Jurkat, Clone E6-1 (cell line): ENCODE measurements around the gene COX7B2.

Experiments
- DNase-seq: peaks from one replicate; pipeline ENCODE4 v3.0.0-alpha.2; 2011; ENCODE audit warnings: low read depth, low spot score
- H3K4me3 ChIP-seq: 2 replicates; pipeline ENCODE4 v1.5.1; 2011; ENCODE audit warnings: mild to moderate bottlenecking, low read length, control low read depth, moderate library complexity

The COX7B2 gene

DNA sequence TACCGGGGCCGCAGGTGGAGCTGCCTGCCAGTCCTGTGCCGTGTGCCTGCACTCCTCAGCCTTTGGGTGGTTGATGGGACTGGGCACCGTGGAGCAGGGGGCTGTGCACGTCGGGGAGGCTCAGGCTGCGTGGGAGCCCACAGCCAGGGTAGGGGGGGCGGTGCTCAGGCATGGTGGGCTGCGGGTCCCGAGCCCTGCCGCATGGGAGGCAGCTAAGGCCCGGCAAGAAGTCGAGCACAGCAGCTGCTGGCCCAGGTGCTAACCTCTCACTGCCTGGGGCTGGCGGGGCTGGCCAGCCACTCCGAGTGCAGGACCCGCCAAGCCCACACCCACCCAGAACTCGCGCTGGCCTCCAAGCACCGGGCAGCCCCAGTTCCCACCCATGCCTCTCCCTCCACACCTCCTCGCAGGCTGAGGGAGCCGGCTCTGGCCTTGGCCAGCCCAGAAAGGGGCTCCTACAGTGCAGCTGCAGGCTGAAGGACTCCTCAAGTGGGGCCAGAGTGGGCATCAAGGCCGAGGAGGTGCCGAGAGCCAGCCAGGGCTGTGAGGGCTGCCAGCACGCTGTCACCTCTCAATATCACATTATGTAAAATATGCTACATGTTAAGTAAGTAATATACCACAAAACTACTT is 104.1 kb downstream of the COX7B2 start:
- no peak overlapping the region for H3K4me3 ChIP-seq
- no peak for DNase-seq

DNA sequence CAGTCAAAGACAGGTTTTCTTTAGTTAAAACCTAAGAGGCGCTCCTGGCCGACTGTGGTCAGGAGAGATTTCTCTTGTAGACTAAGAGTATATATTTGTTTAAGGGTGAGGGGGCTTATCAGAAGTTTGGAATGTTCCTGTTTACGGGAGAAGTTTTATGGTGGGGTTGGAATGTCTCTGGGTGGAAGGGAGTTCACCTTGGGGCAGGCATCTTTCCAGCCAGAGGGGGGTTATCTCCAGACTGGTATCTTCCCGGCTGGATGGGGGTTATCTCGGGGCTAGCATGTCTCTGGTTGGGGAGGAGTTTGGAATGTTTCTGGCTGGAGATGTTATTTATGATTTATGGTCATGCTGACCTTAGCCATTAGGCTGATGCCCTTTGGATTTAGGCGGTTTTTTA is 116.0 kb downstream of the COX7B2 start:
- H3K4me3 ChIP-seq, result no peak overlapping the region
- DNase-seq, result no peak

GRCh38 chr4:46781434-46782092 is 127.5 kb downstream of the COX7B2 start:
- no peak for DNase-seq

DNA sequence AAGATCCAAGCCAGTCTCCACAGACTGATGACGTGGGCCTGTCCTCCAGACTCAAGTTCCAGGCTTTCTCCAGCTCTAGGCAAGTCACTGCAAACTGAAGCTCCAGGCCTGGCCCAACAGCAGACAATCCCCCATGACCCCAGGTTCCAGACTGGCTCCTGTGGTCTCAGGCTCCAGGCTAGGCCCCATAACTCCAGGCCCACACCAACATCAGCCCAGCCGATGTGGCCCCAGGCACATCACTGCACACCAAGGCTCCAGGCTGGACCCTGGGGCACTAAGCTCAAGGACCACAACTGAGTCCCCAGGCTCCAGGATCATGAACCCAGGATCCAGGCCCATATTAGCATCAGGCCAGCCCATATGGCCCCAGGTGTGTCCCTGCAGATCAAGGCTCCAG is 143.6 kb downstream of the COX7B2 start:
- no peak overlapping the region for H3K4me3 ChIP-seq
- DNase-seq, result no peak

More at GRCh38 chr4:46781434-46782092, 127.5 kb downstream of the COX7B2 start:
- no peak overlapping the region for H3K4me3 ChIP-seq

GRCh38 chr4:46730075-46730474 is 179.0 kb downstream of the COX7B2 start:
- no peak for DNase-seq
- no peak overlapping the region for H3K4me3 ChIP-seq

GRCh38 chr4:46720055-46720454 is 189.0 kb downstream of the COX7B2 start:
- no peak for DNase-seq
- H3K4me3 ChIP-seq, result no peak overlapping the region

DNA sequence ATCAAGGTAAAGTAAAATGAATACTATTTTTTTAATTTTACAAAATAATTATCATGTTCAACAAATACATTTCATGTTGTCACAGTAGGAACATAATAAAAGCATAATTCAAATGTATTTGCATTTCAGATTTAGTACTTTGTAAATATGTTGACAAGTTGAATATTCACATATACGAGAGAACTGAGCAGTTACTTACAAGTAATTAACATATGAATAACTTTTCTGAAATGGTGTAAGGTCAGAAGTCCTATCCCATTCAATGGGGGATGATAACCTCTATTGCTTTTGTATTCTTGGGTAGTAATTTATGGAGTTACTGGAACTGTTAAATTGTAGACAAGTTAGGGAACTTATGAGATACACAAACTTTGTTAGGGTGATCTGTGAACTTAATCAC is 191.1 kb downstream of the COX7B2 start:
- H3K4me3 ChIP-seq, result no peak overlapping the region
- DNase-seq, result no peak

- DNase-seq, result no peak
Observed at GRCh38 chr4:46715468-46715867, 193.6 kb downstream of the COX7B2 start.

GRCh38 chr4:46698891-46699290 is 210.2 kb downstream of the COX7B2 start:
- H3K4me3 ChIP-seq, result no peak overlapping the region
- no peak for DNase-seq

More at GRCh38 chr4:46715468-46715867, 193.6 kb downstream of the COX7B2 start:
- no peak overlapping the region for H3K4me3 ChIP-seq
